HUES6 (cell line): ENCODE measurements around the gene OSBPL7.
A peak's percentile ranks its signal among the peaks of the same experiment; 100 is the strongest.

Experiments
- H3K27ac ChIP-seq: 2 replicates; pipeline ENCODE4 v1.7.0; 2013; ENCODE audit warnings: low read depth, mild to moderate bottlenecking, low read length, inconsistent platforms
- H3K27me3 ChIP-seq: 2 replicates; pipeline ENCODE4 v1.6.1; 2013; ENCODE audit warnings: low read length; ENCODE audit not compliant: control insufficient read depth, insufficient read depth
- H3K36me3 ChIP-seq: 2 replicates; pipeline ENCODE4 v1.6.1; 2013; ENCODE audit warnings: low read length; ENCODE audit not compliant: control insufficient read depth, insufficient read depth
- H3K4me1 ChIP-seq: 2 replicates; pipeline ENCODE4 v1.6.1; 2013; ENCODE audit warnings: low read length; ENCODE audit not compliant: control insufficient read depth, insufficient read depth
- H3K4me3 ChIP-seq: 2 replicates; pipeline ENCODE4 v1.5.1; 2013; ENCODE audit warnings: low read depth, low read length
- H3K9ac ChIP-seq: one replicate; pipeline ENCODE4 v1.6.1; 2013; ENCODE audit warnings: mild to moderate bottlenecking, low read length
- H3K9me3 ChIP-seq: 2 replicates; pipeline ENCODE4 v1.6.1; 2013; ENCODE audit warnings: low read depth, low read length; ENCODE audit not compliant: control insufficient read depth, insufficient read depth

OSBPL7 gene

DNA sequence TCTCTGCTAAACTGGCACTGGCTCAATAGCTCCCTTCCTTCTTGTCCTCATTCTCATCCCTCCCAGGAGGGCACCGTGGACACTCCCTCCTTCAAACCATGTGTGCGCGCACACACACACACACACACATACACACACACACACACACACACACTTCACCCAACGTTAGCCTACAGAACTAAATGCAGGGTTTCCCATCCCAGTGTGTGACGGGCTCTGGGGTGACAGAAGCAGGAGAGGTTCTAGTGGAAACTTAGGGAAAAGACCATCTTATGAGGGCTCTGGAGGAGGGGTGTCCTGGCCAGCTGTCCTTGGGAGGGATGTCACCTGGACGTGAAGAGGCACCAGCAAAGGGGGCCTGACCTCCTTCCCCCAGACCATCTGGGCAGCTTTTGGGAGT is 19.7 kb downstream of the OSBPL7 start:
- Histone ChIP-seq H3K27me3 (no peaks in the 10 kb centered on the region; the same call in 1 of the 2 replicates), H3K27ac (no peak overlapping the region), H3K9me3 (no peaks in the 10 kb centered on the region), H3K4me1 (no peaks in the 10 kb centered on the region), H3K9ac (no peak overlapping the region), H3K4me3 (no peak overlapping the region), H3K36me3 (peaks cover 3% of the 10 kb centered on the region; the same call in 1 of the 2 replicates)

DNA sequence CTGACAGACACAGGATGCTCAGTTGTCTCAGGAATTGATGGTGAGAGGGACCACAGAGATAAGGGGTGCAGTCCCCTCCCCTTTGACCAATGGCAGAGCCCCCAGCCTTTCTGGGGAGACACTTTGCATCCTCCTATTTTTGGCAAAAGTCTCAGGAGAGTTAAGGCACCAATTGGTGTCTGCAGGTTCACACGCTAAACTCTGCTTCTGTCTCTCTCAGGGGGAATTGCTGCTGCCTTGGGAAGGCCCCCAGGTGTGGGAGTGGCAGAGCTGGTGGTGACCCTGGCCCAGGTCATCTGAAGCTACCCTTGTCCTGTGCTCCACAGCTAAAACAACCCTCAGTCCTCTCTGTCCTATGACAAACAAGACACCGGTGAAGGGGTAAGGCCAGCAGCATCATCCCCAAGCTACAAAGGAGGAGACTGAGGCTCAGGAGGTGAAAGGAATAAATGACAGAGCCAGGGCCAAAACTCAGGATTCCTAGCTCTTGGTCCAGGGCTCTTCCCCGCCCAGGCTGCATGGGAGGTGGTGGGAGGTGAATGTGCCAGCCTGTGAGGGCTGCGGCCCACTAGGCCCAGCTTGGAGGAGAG is 20.3 kb downstream of the OSBPL7 start:
- Histone ChIP-seq H3K36me3 (no peaks in the 10 kb centered on the region), H3K27me3 (no peaks in the 10 kb centered on the region; the same call in 1 of the 2 replicates), H3K9ac (no peak overlapping the region), H3K4me1 (no peaks in the 10 kb centered on the region), H3K27ac (no peak overlapping the region), H3K4me3 (no peak overlapping the region), H3K9me3 (no peaks in the 10 kb centered on the region)

- H3K4me3 ChIP-seq = no peak overlapping the region
- H3K9me3 ChIP-seq = no peaks in the 10 kb centered on the region
- no peak overlapping the region for H3K9ac ChIP-seq
- H3K4me1 ChIP-seq = no peaks in the 10 kb centered on the region
- peaks cover under 1% of the 10 kb centered on the region; the same call in 1 of the 2 replicates for H3K27me3 ChIP-seq
- H3K27ac ChIP-seq = no peak overlapping the region
- no peaks in the 10 kb centered on the region for H3K36me3 ChIP-seq
Measured at GRCh38 chr17:47800686-47801085, 20.9 kb downstream of the OSBPL7 start.

GRCh38 chr17:47797797-47798196 is 23.8 kb downstream of the OSBPL7 start:
- Histone ChIP-seq H3K9ac (no peak overlapping the region), H3K36me3 (no peaks in the 10 kb centered on the region), H3K27me3 (peaks cover 29% of the 10 kb centered on the region), H3K4me3 (no peak overlapping the region), H3K9me3 (no peaks in the 10 kb centered on the region), H3K4me1 (no peaks in the 10 kb centered on the region), H3K27ac (no peak overlapping the region)

DNA sequence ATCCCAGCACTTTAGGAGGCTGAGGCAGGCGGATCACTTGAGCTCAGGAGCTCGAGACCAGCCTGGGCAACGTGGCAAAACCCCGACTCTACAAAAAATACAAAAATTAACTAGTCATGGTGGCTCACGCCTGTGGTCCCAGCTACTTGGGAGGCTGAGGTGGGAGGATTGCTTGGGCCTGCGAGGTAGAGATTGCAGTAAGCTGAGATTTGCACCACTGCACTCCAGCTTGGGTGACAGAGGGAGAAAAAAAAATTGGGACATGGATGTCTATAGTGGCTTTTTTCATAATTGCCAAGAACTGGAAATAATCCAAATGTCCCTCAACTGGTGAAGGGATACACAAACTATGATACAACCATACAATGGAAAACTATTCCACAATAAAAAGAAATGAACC is 28.6 kb downstream of the OSBPL7 start:
- no peaks in the 10 kb centered on the region for H3K4me1 ChIP-seq
- no peaks in the 10 kb centered on the region for H3K36me3 ChIP-seq
- peaks cover 77% of the 10 kb centered on the region for H3K27me3 ChIP-seq
- no peaks in the 10 kb centered on the region for H3K9me3 ChIP-seq
- H3K4me3 ChIP-seq = no peak overlapping the region
- H3K27ac ChIP-seq = no peak overlapping the region
- H3K9ac ChIP-seq = no peak overlapping the region

GRCh38 chr17:47792457-47792856 is 29.1 kb downstream of the OSBPL7 start:
- Histone ChIP-seq H3K9me3 (no peaks in the 10 kb centered on the region), H3K4me1 (no peaks in the 10 kb centered on the region), H3K27ac (no peak overlapping the region), H3K4me3 (no peak overlapping the region), H3K36me3 (no peaks in the 10 kb centered on the region), H3K27me3 (peaks cover 82% of the 10 kb centered on the region), H3K9ac (no peak overlapping the region)

GRCh38 chr17:47791025-47791424 is 30.6 kb downstream of the OSBPL7 start:
- no peak overlapping the region for H3K9ac ChIP-seq
- H3K27ac ChIP-seq = no peak overlapping the region
- H3K4me1 ChIP-seq = no peaks in the 10 kb centered on the region
- no peak overlapping the region for H3K4me3 ChIP-seq
- H3K9me3 ChIP-seq = no peaks in the 10 kb centered on the region
- H3K27me3 ChIP-seq = peaks cover 89% of the 10 kb centered on the region
- H3K36me3 ChIP-seq = no peaks in the 10 kb centered on the region

DNA sequence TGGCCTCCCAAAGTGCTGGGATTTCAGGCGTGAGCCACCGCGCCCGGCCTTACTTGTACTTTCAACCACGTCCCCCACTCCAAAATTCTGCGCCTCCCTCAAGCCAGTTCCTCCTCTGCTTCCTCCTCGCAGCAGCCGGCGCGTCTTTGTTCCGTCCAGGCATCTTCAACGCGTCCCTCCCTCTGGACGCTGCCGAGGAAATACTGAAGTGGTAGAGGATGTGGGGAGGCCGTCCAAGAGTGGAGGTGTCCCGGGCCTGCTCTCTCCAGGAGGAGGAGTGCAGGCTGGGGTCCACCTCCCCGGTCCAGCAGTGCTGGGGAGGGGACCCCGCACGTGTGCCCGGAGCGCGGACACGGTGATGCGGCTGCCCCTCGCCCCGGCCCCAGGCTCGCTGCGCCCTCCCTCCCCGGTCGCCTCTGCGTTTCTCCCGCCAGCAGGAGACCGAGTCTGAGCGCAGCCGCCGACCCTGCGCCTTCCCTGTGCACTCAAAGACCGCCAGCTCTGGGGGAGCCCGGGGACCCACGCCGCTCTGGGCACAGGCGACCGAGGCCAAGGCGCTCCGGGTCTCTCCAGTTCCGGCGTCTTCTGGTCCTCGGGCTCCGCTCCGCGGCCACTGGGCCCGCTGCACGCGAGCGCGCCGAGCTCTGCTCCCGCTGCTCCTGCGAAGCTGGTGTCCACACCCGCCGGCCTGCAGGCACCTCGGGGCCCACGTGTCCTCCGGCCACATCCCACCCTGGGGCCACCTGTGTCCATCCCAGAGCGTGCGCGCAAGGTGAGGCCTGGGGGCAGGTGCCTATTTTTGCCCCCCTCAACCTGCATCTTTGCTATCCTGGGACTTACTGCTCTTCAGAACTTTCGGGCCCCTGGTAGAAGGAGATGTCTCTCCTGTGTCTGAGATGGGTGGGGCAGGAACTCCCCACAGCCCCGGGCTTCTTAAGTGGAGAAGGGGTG is 31.7 kb downstream of the OSBPL7 start:
- Histone ChIP-seq H3K27me3 (peaks cover 80% of the 10 kb centered on the region), H3K27ac (no peak overlapping the region), H3K9me3 (no peaks in the 10 kb centered on the region), H3K4me3 (peak overlapping the region; percentile 93), H3K36me3 (no peaks in the 10 kb centered on the region), H3K9ac (peak overlapping the region; percentile 70), H3K4me1 (no peaks in the 10 kb centered on the region)

DNA sequence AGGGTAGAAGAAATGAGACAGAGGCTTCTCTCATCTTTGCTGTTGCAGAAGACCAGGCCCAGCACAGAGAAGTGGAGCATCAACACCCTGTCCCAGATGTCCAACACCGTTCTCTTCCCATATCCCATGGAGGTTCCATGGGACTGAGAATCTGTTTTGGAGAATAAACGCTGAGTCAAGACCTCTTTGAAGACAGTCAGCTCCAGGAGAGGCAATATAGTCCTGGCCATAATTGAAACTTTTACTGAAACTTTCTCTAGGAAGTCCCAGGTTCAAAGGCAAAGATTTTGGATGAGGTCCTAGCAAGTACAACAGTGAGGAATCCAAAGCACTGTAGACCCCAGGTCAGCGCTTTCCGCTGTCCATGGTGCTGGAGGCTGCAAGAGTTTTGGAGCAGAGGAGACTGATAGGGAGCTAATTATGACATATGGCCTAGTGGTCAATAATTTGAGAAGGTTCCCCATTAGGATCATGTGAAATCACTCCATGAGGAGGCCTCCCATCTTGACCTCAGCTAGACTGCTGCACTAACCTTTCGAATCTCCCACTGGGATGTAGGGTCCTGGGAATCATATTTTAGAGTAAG is 36.0 kb downstream of the OSBPL7 start:
- no peaks in the 10 kb centered on the region for H3K36me3 ChIP-seq
- no peak overlapping the region for H3K4me3 ChIP-seq
- no peak overlapping the region for H3K27ac ChIP-seq
- H3K9me3 ChIP-seq = no peaks in the 10 kb centered on the region
- H3K4me1 ChIP-seq = no peaks in the 10 kb centered on the region
- H3K27me3 ChIP-seq = peaks cover 56% of the 10 kb centered on the region
- H3K9ac ChIP-seq = no peak overlapping the region

DNA sequence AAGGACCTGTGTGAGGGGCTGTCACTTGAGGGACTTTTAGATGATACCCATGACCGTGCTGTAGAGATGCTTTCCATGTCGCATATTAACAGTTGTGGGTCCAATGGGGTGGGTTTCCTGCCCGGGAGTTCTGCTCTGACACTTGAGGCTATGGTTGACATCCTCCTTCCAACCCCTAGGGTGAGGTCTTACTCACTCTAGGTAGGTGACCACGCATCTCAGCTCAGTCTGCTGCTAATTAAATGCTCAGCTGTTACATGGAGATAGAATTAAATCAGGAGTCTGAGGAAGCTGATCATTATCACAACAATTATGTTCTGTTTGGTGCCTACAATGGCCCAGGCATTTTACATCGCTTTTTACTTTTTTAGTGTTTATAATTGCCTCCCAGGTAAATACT is 40.2 kb downstream of the OSBPL7 start:
- Histone ChIP-seq H3K27me3 (peaks cover 29% of the 10 kb centered on the region), H3K4me3 (no peak overlapping the region), H3K36me3 (no peaks in the 10 kb centered on the region), H3K4me1 (no peaks in the 10 kb centered on the region), H3K9me3 (no peaks in the 10 kb centered on the region), H3K9ac (no peak overlapping the region), H3K27ac (no peak overlapping the region)

- Histone ChIP-seq H3K4me3 (no peak overlapping the region), H3K9me3 (no peaks in the 10 kb centered on the region), H3K27me3 (peaks cover 50% of the 10 kb centered on the region), H3K36me3 (no peaks in the 10 kb centered on the region), H3K4me1 (no peaks in the 10 kb centered on the region), H3K27ac (no peak overlapping the region), H3K9ac (no peak overlapping the region)
Measured at GRCh38 chr17:47778184-47778635, 43.4 kb downstream of the OSBPL7 start.
